Muscle of leg (tissue), 11 donors: ENCODE results near the gene GOSR1. TPM values are rescaled to one million over a fixed set of nuclear protein-coding genes. Genes with fewer than 3 reads are reported as not detected.
"Not testable (repeated sequence)": the region's sequence is repeated elsewhere in the genome, so short reads cannot be mapped to it uniquely, and the experiment has no call there.

Source experiments
- DNase-seq: peaks from one replicate; pipeline ENCODE4 v3.0.0; 2013
- H3K27ac ChIP-seq: one replicate; pipeline ENCODE4 v1.5.1; 2013; ENCODE audit warnings: mild to moderate bottlenecking, low read length, control low read depth
- H3K27me3 ChIP-seq: one replicate; pipeline ENCODE4 v1.6.1; 2013; ENCODE audit warnings: low read length; ENCODE audit not compliant: control insufficient read depth, insufficient read depth
- H3K36me3 ChIP-seq: one replicate; pipeline ENCODE4 v1.6.1; 2013; ENCODE audit warnings: low read length; ENCODE audit not compliant: control insufficient read depth, insufficient read depth
- H3K4me1 ChIP-seq: one replicate; pipeline ENCODE4 v1.6.1; 2013; ENCODE audit warnings: low read length; ENCODE audit not compliant: control insufficient read depth, insufficient read depth
- H3K4me3 ChIP-seq: one replicate; pipeline ENCODE4 v1.5.1; 2013; ENCODE audit warnings: low read length, control low read depth
- H3K9me3 ChIP-seq: replicated peaks from 2 replicates; pipeline ENCODE4 v1.6.1; 2013; ENCODE audit warnings: low read depth, low read length; ENCODE audit not compliant: control insufficient read depth
- WGBS: methylation state at CpG from one replicate; pipeline ENCODE4 v1.1.5; 2013; ENCODE audit warnings: missing lambda C conversion rate; ENCODE audit not compliant: insufficient coverage; 5-methylcytosine and 5-hydroxymethylcytosine counted together
- polyA plus RNA-seq, 8 donors: library from polyadenylated mRNA; unstranded; fragments of 120-200 nt; gene quantifications; one replicate each; pipeline versions ENCODE4 v1.2.1 to v1.2.3, GENCODE V29; 2013; ENCODE audit warnings: inconsistent platforms in 1 of 8, low replicate concordance in 1 of 8; ENCODE audit not compliant: insufficient read length in 8 of 8, insufficient read depth in 1 of 8
- total RNA-seq: library from RNA; stranded (reverse); fragments of 120-200 nt; gene quantifications from one replicate; pipeline ENCODE4 v1.2.4, GENCODE V29; 2013

The GOSR1 gene
- total and polyA plus RNA-seq, 9 donors = 21.8 to 32.3 (median 26.0) TPM

DNA sequence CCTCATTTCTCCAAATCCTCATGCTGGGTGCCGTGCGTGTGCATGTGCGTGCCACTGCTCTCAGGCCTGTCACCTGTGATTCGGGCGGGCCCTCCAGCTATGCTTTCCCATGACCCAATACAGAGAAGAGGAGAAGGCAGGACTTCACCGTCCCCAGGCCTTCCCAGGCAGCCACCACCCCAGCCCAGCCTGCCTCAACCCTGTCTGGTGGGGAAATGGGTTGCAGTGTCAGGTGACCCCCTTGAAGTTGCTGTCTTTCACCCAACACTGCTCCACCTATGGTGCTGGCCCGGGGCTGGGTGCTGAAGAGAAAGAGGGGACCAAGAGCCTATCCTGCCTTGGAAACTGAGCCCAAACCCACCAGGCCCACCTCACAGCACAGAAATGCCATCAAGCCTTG lies 94.7 kb downstream of the GOSR1 start:
- WGBS = 100% methylated on average over 3 of the region's 7 CpGs
- Histone ChIP-seq H3K4me1 (no peaks in the 10 kb centered on the region), H3K27me3 (no peaks in the 10 kb centered on the region), H3K4me3 (no peak overlapping the region), H3K9me3 (no peaks in the 10 kb centered on the region), H3K36me3 (no peaks in the 10 kb centered on the region), H3K27ac (no peak overlapping the region)
- no peak for DNase-seq

DNA sequence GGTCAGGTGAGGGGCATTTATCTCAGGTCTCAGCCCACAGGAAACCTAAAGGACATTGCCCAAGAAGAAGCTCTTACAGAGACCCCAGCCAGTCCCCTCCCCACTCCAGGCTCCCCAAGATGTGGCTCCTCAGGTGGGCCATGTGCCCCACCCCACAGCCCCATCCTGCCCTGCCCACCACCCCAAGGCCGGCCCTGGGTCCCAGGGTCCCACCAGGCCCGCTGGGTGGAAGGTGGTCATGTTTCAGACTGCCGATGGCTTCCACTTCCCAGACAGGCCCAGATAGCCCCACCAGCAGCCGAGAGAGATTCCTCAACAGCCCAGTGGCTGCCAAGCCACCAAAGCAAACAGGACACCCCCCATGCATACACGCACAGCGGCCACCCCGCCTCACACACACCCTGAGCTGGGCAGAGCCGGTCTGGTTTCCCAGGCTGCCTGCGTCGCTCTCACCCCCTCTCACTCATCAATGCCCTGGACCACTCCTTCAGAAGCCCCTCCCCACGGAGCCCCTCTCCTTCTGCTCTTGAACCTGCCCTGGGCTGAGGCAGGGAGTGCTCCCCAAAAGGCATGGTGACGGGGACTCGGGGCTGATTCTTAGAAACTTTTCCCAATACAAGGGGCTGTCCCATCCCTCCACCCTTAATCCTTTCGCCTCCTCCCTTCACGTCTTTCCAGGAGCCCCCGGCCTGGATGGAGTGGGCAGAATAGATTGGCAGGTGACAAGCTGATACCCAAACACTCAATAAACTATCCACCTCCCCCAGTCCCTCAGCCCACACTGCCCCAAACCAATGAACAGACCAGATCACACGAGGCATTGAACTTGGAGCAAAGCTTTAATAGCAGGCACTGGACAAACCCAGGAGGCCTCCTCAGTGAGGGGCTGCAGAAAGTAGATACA lies 95.7 kb downstream of the GOSR1 start:
- WGBS = 87% methylated on average over 9 of the region's 17 CpGs
- not testable (repeated sequence) for H3K36me3 ChIP-seq, H3K27me3 ChIP-seq, H3K4me3 ChIP-seq, H3K4me1 ChIP-seq, H3K27ac ChIP-seq, H3K9me3 ChIP-seq, DNase-seq

DNA sequence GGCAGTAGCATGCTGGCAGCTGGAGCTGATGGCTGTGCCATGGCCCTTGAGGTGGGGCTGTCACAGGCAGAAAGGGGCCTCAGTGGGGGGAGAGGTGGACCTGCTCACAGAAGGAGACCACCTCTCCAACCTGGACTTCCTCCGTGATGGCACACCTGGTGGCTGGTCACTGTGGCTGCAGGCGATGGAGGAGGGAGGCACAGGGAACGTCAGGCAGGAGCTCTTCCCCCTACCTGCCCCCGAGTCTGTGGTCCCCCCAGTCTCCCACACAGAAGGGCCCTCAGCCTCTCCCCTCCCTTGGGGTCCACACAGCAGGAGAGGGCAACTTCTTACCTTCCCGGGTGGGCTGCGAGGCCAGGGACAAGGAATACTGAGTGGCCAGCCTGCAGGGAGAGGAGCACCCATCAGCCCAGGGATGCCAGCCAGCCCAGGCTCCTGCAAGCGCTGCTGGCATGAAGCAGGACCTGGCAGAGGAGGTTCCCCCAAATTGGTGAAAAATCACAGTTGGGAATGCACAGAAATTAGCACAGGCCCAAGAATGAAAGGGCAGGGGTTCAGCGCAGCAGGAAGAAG lies 96.5 kb downstream of the GOSR1 start:
- WGBS = 76% methylated on average over 3 of the region's 8 CpGs
- DNase-seq = no peak

DNA sequence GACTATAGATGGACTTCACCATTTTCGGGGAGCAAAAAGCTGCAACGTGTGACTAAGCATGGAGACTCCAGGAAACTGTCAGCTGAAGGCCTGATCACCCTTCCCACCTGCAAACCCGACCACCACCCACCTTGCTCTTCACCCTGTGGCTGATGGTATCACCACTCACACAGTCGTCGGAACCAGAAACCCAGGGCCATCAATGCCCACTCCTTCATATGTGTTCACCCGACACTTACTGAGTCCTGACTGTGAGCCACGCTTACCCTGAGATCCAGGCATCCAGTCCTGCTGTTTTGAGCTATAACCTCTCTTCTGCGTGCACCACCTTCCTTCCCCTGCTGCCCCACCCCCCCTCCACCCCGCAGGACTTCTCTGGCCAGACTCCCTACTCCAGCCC lies 97.1 kb downstream of the GOSR1 start:
- 87% methylated on average over 5 of the region's 9 CpGs for WGBS
- not testable (repeated sequence) for H3K27me3 ChIP-seq, H3K27ac ChIP-seq, H3K9me3 ChIP-seq, H3K4me1 ChIP-seq, DNase-seq, H3K36me3 ChIP-seq, H3K4me3 ChIP-seq

More for the DNA sequence above, 96.5 kb downstream of the GOSR1 start:
- no peaks in the 10 kb centered on the region for H3K4me1 ChIP-seq
- no peak overlapping the region for H3K4me3 ChIP-seq
- H3K27me3 ChIP-seq = no peaks in the 10 kb centered on the region
- no peak overlapping the region for H3K27ac ChIP-seq
- H3K9me3 ChIP-seq = no peaks in the 10 kb centered on the region
- H3K36me3 ChIP-seq = no peaks in the 10 kb centered on the region

DNA sequence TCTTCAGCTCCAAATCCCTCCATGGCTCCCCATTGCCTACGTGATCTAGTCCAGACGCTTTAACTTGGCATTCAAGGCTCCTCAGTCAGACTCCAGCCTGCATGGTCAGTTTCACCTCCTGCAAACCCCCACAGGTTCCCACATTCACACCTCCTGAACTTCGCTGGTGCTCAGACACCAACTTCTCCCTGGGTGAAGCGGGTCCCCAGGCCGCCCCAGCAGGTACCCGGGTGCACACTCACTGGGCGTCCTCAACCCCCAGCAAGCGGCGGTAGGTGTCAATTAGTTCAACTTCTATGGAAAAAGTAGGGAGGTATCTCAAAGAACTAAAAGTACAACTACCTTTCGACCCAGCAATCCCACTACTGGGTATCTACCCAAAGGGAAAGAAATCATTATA lies 97.6 kb downstream of the GOSR1 start:
- WGBS = 100% methylated on average over 1 of the region's 10 CpGs
- not testable (repeated sequence) for DNase-seq, H3K27ac ChIP-seq, H3K4me3 ChIP-seq, H3K36me3 ChIP-seq, H3K4me1 ChIP-seq, H3K9me3 ChIP-seq, H3K27me3 ChIP-seq

DNA sequence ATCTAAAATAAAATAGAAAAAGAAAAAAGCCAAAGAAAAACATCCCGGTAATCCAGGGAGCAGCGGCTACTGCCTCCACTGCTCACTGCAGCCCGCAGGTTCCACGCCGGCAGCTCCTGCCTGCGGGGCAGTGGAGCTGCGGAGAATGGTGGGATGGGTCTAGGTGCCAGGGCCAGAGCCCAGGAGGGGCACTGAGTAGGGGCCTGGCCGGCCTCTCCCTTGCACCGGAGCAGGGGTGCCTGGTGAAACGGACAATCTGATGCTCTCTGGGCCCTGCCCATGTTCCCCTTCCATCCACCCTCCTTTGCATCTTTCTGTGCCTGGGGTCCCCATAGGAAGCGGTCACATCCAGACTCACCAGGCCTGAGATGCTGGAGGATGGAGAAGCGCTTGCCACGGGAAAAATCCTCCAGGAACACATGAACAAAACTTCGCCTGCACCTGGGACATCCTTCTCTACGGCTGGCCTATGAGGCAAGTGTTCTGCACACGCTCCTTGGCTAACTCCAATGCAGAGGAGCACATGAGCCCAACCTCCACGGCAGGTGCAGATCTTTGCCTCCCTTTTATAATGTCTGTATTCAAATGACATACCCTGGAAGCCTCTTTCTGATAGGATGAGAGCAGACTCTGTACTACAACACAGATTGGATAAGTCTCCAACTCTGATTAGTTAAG lies 98.6 kb downstream of the GOSR1 start:
- DNase-seq, H3K36me3 ChIP-seq, H3K27ac ChIP-seq, H3K4me1 ChIP-seq, H3K9me3 ChIP-seq, H3K4me3 ChIP-seq, H3K27me3 ChIP-seq: not testable (repeated sequence)
- WGBS = 87% methylated on average over 9 of the region's 17 CpGs

DNA sequence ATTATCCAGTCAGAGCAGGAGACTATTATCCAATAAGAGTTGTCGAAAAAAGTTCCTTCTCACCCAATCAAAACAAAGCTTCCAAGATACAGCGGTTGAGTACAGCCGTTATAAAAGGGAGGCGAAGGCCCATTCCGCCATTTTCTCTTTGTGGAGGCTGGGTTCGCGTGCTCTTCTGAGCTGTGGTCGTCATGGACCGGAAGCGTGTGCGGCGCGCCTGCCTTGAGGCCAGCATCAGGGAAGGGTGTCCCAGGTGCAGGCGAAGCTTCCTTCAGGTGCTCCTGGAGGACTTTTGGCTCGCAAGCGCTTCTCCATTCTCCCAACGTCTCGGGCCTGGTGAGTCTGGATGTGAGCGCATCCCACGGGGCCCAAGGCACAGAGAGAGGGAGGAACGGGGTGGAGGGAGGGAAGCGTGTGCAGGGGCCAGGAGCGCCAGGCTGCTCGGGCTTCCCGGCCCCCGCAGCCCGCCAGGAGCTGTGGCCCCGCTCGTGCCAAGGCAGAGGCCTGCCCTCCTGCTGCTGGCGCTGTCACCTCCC lies 99.2 kb downstream of the GOSR1 start:
- Histone ChIP-seq H3K36me3 (no peaks in the 10 kb centered on the region), H3K27ac (no peak overlapping the region), H3K9me3 (no peaks in the 10 kb centered on the region), H3K4me3 (no peak overlapping the region), H3K27me3 (no peaks in the 10 kb centered on the region), H3K4me1 (no peaks in the 10 kb centered on the region)
- 89% methylated on average over 18 of the region's 30 CpGs for WGBS
- no peak for DNase-seq

Other genes with a start within 250 kb of the GOSR1 start
- gene SLC6A4, start 241.7 kb upstream of the GOSR1 start, total RNA-seq = 0.13 TPM
- gene SLC6A4, start 241.7 kb upstream of the GOSR1 start, polyA plus RNA-seq = 1 to 10 TPM in 1 of 8 donors, under 1 TPM in 7; 0.09 to 1.5 (median 0.13) TPM
- 30.9 TPM for gene BLMH, start 185.5 kb upstream of the GOSR1 start, total RNA-seq
- 10 to 100 TPM; 39.3 to 55.1 (median 42.9) TPM for gene BLMH, start 185.5 kb upstream of the GOSR1 start, polyA plus RNA-seq
- gene TMIGD1, start 143.4 kb upstream of the GOSR1 start, total RNA-seq = not detected
- under 1 TPM in 2 of 8 donors, not detected in 6; 0.41 to 0.56 TPM for gene TMIGD1, start 143.4 kb upstream of the GOSR1 start, polyA plus RNA-seq
- 24.1 TPM for gene CPD, start 98.5 kb upstream of the GOSR1 start, total RNA-seq
- gene CPD, start 98.5 kb upstream of the GOSR1 start, polyA plus RNA-seq = 10 to 100 TPM; 16.6 to 36.8 (median 24.6) TPM